Parathyroid adenoma (tissue), 2 donors: ENCODE measurements around the gene ST7.

ENCODE experiments used
- H2AFZ ChIP-seq: fragments of 300-600 bp; sonication (generic); one replicate; pipeline ENCODE4 v1.7.0; 2017; ENCODE audit warnings: antibody characterized with exemption, mild to moderate bottlenecking
- H3K27ac ChIP-seq: fragments of 300-600 bp; sonication (generic); one replicate; pipeline ENCODE4 v1.7.0; 2017
- H3K27me3 ChIP-seq: fragments of 300-600 bp; sonication (generic); one replicate; pipeline ENCODE4 v1.7.0; 2017; ENCODE audit warnings: low read length; ENCODE audit not compliant: control insufficient read depth, insufficient read depth
- H3K36me3 ChIP-seq: fragments of 300-600 bp; sonication (generic); one replicate; pipeline ENCODE4 v1.7.0; 2017; ENCODE audit warnings: low read length; ENCODE audit not compliant: control insufficient read depth, insufficient read depth
- H3K4me1 ChIP-seq: fragments of 300-600 bp; sonication (generic); one replicate; pipeline ENCODE4 v1.7.0; 2017; ENCODE audit warnings: control low read depth
- H3K4me2 ChIP-seq: fragments of 300-600 bp; sonication (generic); one replicate; pipeline ENCODE4 v1.7.0; 2017; ENCODE audit warnings: low read length
- H3K4me3 ChIP-seq: fragments of 300-600 bp; sonication (generic); one replicate; pipeline ENCODE4 v1.7.0; 2017; ENCODE audit warnings: low read depth, low read length
- H3K79me2 ChIP-seq: fragments of 300-600 bp; sonication (generic); one replicate; pipeline ENCODE4 v1.7.0; 2017; ENCODE audit warnings: control low read depth
- H3K9ac ChIP-seq: fragments of 300-600 bp; sonication (generic); one replicate; pipeline ENCODE4 v1.7.0; 2017; ENCODE audit warnings: mild to moderate bottlenecking
- H3K9me3 ChIP-seq: fragments of 300-600 bp; sonication (generic); one replicate; pipeline ENCODE4 v1.7.0; 2017; ENCODE audit warnings: low read length; ENCODE audit not compliant: control insufficient read depth
- TF ChIP-seq, protein P1 (sequence below): fragments of 300-600 bp; sonication (generic); IDR thresholded peaks from one replicate; pipeline ENCODE4 v1.7.0; 2017; ENCODE audit warnings: antibody characterized with exemption, mild to moderate bottlenecking
- donor health status: primary hyperparathyroidism.

ST7 gene

DNA sequence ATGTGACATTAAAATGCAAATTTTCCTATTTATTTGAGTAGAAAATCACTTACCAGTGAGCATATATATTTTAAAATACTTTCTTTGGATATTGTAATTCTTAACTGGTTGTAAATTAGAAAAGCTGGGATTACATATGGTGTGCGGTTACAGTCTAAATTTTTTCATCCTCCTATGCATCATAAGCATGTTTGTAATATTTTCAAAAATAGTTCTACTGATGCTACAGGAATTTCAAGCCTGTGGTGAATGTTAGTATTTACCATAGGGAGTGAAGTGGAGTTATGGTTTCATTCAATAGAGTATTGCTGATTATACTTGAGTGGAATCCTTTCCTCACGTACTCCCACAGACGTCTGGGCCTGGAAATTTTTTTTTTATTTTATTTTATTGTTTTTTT is 34.6 kb upstream of the ST7 start:
- Histone ChIP-seq H2AFZ (no peak overlapping the region), H3K36me3 (no peaks in the 10 kb centered on the region), H3K27me3 (no peaks in the 10 kb centered on the region), H3K4me3 (no peak overlapping the region), H3K27ac (no peak overlapping the region), H3K9ac (no peak overlapping the region), H3K4me2 (no peak overlapping the region), H3K79me2 (no peaks in the 10 kb centered on the region), H3K4me1 (no peaks in the 10 kb centered on the region), H3K9me3 (no peaks in the 10 kb centered on the region)
- TF ChIP-seq, protein P1, sequence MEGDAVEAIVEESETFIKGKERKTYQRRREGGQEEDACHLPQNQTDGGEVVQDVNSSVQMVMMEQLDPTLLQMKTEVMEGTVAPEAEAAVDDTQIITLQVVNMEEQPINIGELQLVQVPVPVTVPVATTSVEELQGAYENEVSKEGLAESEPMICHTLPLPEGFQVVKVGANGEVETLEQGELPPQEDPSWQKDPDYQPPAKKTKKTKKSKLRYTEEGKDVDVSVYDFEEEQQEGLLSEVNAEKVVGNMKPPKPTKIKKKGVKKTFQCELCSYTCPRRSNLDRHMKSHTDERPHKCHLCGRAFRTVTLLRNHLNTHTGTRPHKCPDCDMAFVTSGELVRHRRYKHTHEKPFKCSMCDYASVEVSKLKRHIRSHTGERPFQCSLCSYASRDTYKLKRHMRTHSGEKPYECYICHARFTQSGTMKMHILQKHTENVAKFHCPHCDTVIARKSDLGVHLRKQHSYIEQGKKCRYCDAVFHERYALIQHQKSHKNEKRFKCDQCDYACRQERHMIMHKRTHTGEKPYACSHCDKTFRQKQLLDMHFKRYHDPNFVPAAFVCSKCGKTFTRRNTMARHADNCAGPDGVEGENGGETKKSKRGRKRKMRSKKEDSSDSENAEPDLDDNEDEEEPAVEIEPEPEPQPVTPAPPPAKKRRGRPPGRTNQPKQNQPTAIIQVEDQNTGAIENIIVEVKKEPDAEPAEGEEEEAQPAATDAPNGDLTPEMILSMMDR: no peak

DNA sequence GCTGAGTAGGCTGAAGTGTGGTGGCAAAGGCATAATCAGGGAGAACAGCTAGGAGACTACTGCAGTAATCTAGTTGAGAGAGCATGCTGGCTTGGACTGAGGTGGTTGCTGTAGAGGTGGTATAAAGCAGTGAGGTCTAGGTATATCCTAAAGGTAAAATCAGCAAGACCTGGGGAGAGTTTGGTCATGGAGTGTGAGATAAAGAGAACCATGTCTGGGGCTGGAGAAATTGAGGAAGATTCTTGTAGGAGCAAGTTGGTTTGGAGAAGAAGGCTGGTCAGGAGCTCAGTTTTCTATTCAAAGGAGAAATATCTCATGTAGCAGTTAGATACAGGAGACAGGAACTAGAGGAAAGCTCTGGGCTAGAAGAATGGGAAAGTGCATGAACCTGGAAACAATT is 32.9 kb upstream of the ST7 start:
- Histone ChIP-seq H2AFZ (no peak overlapping the region), H3K9ac (no peak overlapping the region), H3K36me3 (no peaks in the 10 kb centered on the region), H3K27me3 (no peaks in the 10 kb centered on the region), H3K79me2 (no peaks in the 10 kb centered on the region), H3K4me3 (no peak overlapping the region), H3K4me2 (no peak overlapping the region), H3K27ac (no peak overlapping the region), H3K9me3 (no peaks in the 10 kb centered on the region), H3K4me1 (no peaks in the 10 kb centered on the region)
- TF ChIP-seq, protein P1: no peak

GRCh38 chr7:116922545-116922944 is 30.8 kb upstream of the ST7 start:
- Histone ChIP-seq H3K4me3 (no peak overlapping the region), H3K27ac (no peak overlapping the region), H3K9me3 (no peaks in the 10 kb centered on the region), H3K27me3 (no peaks in the 10 kb centered on the region), H3K4me1 (no peaks in the 10 kb centered on the region), H3K36me3 (no peaks in the 10 kb centered on the region), H3K79me2 (no peaks in the 10 kb centered on the region), H2AFZ (no peak overlapping the region), H3K9ac (no peak overlapping the region), H3K4me2 (no peak overlapping the region)
- TF ChIP-seq, protein P1: no peak

- no peaks in the 10 kb centered on the region for H3K36me3 ChIP-seq
- no peak overlapping the region for H3K27ac ChIP-seq
- no peaks in the 10 kb centered on the region for H3K27me3 ChIP-seq
- H3K9me3 ChIP-seq: no peaks in the 10 kb centered on the region
- H2AFZ ChIP-seq: no peak overlapping the region
- H3K79me2 ChIP-seq: no peaks in the 10 kb centered on the region
- H3K4me2 ChIP-seq: no peak overlapping the region
- TF ChIP-seq, protein P1: no peak
- no peak overlapping the region for H3K9ac ChIP-seq
- H3K4me3 ChIP-seq: no peak overlapping the region
- no peaks in the 10 kb centered on the region for H3K4me1 ChIP-seq
Measured at GRCh38 chr7:116924741-116925140, 28.6 kb upstream of the ST7 start.

GRCh38 chr7:116929021-116929420 is 24.3 kb upstream of the ST7 start:
- no peak overlapping the region for H3K4me2 ChIP-seq
- TF ChIP-seq, protein P1: no peak
- H3K79me2 ChIP-seq: no peaks in the 10 kb centered on the region
- peaks cover 2% of the 10 kb centered on the region for H3K4me1 ChIP-seq
- H3K36me3 ChIP-seq: no peaks in the 10 kb centered on the region
- no peak overlapping the region for H3K9ac ChIP-seq
- H3K9me3 ChIP-seq: no peaks in the 10 kb centered on the region
- no peak overlapping the region for H2AFZ ChIP-seq
- no peak overlapping the region for H3K27ac ChIP-seq
- no peaks in the 10 kb centered on the region for H3K27me3 ChIP-seq
- no peak overlapping the region for H3K4me3 ChIP-seq
